DOHH2 (cell line): ENCODE data around the gene WNK1.

Source experiments
- CTCF ChIP-seq: fragments of 200-600 bp; sonication (generic); IDR thresholded peaks from one replicate; pipeline ENCODE4 v1.5.1; 2014; ENCODE audit warnings: antibody characterized with exemption, mild to moderate bottlenecking, low read depth, low read length; ENCODE audit not compliant: poor library complexity, severe bottlenecking
- EZH2phosphoT487 ChIP-seq: fragments of 200-600 bp; sonication (generic); IDR thresholded peaks from 2 replicates; pipeline ENCODE4 v1.6.1; 2017; ENCODE audit warnings: borderline replicate concordance, mild to moderate bottlenecking, antibody characterized with exemption, low read length, moderate library complexity, mixed read lengths

GRCh38 chr12:807041-807735 lies 54.8 kb downstream of the WNK1 start:
- no peak for TF ChIP-seq CTCF
- TF ChIP-seq EZH2phosphoT487, result no peak
